Measurements from ENCODE around the gene SEZ6L2. TPM values are rescaled to one million over a fixed set of nuclear protein-coding genes. Genes with fewer than 3 reads are reported as not detected.
A peak's percentile ranks its signal among the peaks of the same experiment; 100 is the strongest.

The SEZ6L2 gene
- total and polyA plus RNA-seq, 2 experiments from 2014 or later = 18.0 to 71.9 TPM

DNA sequence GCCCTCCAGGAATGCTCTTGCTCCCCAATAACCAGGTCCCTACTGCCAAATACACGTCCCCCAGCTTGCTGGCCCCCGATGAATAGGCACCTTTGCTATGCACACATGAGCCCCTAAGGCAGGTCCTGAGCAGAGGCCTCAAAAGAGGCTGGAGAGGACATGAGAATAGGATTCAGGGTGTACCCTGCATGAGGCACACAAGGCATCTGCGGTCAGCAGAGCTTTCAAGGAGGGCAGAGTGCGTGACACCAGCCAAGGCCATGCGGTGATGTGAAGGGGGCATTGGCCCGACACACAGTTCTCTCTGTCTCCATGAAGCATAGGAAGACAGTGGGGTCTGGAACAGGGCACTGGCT is 6.9 kb downstream of the SEZ6L2 start:
- H3K27ac ChIP-seq (ENCODE audit: low read depth) = no peak overlapping the region
- H3K36me3 Mint-ChIP-seq (ENCODE audit: low read depth) = peaks cover 6% of the 10 kb centered on the region
- H3F3A ChIP-seq (replicated peaks; ENCODE audit: low read depth) = no peaks in the 10 kb centered on the region
- H3K4me2 ChIP-seq = no peak overlapping the region
- no peak for DNase-seq (ENCODE audit: low spot score)
- no peak overlapping the region for H2AFZ ChIP-seq
- H3K79me2 ChIP-seq (replicated peaks; ENCODE audit: insufficient read depth) = no peaks in the 10 kb centered on the region
- no peaks in the 10 kb centered on the region for H3K9me2 ChIP-seq (ENCODE audit: insufficient read depth)
- peaks cover 8% of the 10 kb centered on the region for H3K4me1 Mint-ChIP-seq
- H3K4me3 ChIP-seq = no peak overlapping the region
- no peaks in the 10 kb centered on the region for H3K27me3 Mint-ChIP-seq (ENCODE audit: insufficient read depth, low read depth, poor library complexity)
- no peaks in the 10 kb centered on the region for H3K36me3 ChIP-seq (ENCODE audit: insufficient read depth)
- no peak overlapping the region for H3K4me3 Mint-ChIP-seq
- H3K9me3 Mint-ChIP-seq = no peaks in the 10 kb centered on the region
- TF ChIP-seq, protein P1, sequence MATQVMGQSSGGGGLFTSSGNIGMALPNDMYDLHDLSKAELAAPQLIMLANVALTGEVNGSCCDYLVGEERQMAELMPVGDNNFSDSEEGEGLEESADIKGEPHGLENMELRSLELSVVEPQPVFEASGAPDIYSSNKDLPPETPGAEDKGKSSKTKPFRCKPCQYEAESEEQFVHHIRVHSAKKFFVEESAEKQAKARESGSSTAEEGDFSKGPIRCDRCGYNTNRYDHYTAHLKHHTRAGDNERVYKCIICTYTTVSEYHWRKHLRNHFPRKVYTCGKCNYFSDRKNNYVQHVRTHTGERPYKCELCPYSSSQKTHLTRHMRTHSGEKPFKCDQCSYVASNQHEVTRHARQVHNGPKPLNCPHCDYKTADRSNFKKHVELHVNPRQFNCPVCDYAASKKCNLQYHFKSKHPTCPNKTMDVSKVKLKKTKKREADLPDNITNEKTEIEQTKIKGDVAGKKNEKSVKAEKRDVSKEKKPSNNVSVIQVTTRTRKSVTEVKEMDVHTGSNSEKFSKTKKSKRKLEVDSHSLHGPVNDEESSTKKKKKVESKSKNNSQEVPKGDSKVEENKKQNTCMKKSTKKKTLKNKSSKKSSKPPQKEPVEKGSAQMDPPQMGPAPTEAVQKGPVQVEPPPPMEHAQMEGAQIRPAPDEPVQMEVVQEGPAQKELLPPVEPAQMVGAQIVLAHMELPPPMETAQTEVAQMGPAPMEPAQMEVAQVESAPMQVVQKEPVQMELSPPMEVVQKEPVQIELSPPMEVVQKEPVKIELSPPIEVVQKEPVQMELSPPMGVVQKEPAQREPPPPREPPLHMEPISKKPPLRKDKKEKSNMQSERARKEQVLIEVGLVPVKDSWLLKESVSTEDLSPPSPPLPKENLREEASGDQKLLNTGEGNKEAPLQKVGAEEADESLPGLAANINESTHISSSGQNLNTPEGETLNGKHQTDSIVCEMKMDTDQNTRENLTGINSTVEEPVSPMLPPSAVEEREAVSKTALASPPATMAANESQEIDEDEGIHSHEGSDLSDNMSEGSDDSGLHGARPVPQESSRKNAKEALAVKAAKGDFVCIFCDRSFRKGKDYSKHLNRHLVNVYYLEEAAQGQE (IDR thresholded peaks at IDR 0.05; ENCODE audit: unreplicated experiment) = no peak
- TF ChIP-seq EZH2phosphoT487 (IDR thresholded peaks at IDR 0.05; ENCODE audit: unreplicated experiment) = no peak
- no peaks in the 10 kb centered on the region for H3K27me3 ChIP-seq (ENCODE audit: insufficient read depth)
- ATAC-seq = no peak
- H3K27ac Mint-ChIP-seq = no peak overlapping the region
- H3K4me1 ChIP-seq (ENCODE audit: insufficient read depth) = 0 out of 2 replicates have a peak, but pooled peaks cover 2% of the 10 kb centered on the region
- H4K20me1 ChIP-seq (replicated peaks; ENCODE audit: insufficient read depth) = no peaks in the 10 kb centered on the region; the same call in 1 of the 2 replicates

DNA sequence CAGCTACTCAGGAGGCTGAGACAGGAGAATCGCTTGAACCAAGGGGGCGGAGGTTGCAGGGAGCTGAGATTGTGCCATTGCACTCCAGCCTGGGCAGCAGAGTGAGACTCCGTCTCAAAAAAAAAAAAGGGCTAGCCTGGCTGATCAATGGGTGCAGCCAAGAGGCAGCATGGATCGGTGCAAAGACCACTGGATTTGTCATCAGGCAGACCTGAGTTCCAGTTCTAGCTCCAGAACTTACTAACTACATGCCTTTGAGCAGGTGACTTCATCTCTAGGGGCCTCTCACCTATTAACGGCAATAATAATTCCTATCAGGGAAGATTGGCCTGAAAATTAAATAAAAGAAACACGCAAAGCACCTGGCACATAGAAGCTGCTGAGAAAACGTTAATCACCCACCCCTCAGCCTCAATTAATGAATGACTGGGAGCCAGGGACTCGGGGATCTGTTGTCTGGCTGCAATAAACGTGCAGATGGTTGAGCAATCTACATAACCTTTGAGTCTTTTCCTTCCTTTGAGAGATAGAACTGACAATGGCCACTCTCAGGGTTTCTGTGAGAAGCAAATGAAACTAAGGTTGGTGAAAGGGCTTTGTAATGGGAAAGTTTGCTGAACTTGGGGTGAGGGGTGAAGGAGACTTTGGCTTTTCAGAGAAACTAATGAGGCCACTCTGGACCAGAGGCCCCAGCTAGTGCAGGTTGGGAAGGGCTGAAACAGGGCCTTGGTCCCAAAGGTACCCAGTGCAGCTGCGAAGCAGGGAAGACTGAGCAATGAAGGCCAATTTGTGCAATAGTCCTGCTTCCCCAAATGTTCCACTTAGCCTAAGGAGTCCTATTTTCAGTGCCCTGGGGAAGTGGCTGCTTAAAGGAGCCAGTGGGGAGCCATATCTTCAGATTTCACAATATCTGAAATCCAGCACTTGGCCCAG is 7.6 kb downstream of the SEZ6L2 start:
- Histone ChIP-seq H3K36me3 (ENCODE audit: insufficient read depth) (0 out of 2 replicates have a peak, but pooled peaks cover 2% of the 10 kb centered on the region), H3K4me2 (no peak overlapping the region), H3K4me1 (ENCODE audit: insufficient read depth) (no peaks in the 10 kb centered on the region), H3K27ac (ENCODE audit: low read depth) (peak overlapping the region; percentile 45; the same call in 1 of the 2 replicates), H3K9me2 (ENCODE audit: insufficient read depth) (no peaks in the 10 kb centered on the region), H3K27me3 (ENCODE audit: insufficient read depth) (no peaks in the 10 kb centered on the region), H3F3A (replicated peaks; ENCODE audit: low read depth) (no peaks in the 10 kb centered on the region), H3K4me3 (no peak overlapping the region), H4K20me1 (replicated peaks; ENCODE audit: insufficient read depth) (no peaks in the 10 kb centered on the region; the same call in 1 of the 2 replicates), H3K79me2 (replicated peaks; ENCODE audit: insufficient read depth) (no peaks in the 10 kb centered on the region), H2AFZ (no peak overlapping the region)
- H3K27me3 Mint-ChIP-seq (ENCODE audit: insufficient read depth, low read depth, poor library complexity) = no peaks in the 10 kb centered on the region
- ATAC-seq (no peak), DNase-seq (ENCODE audit: low spot score) (no peak)
- H3K27ac Mint-ChIP-seq = peak overlapping the region; percentile 5; the same call in 1 of the 2 replicates
- H3K9me3 Mint-ChIP-seq = no peaks in the 10 kb centered on the region
- H3K36me3 Mint-ChIP-seq (ENCODE audit: low read depth) = peaks cover 3% of the 10 kb centered on the region
- H3K4me1 Mint-ChIP-seq = peaks cover 4% of the 10 kb centered on the region; the same call in 1 of the 3 replicates
- no peak overlapping the region for H3K4me3 Mint-ChIP-seq
- TF ChIP-seq EZH2 (IDR thresholded peaks at IDR 0.05; ENCODE audit: low read depth, unreplicated experiment) (no peak), NANOG (IDR thresholded peaks at IDR 0.05; ENCODE audit: borderline replicate concordance) (no peak), EZH2phosphoT487 (IDR thresholded peaks at IDR 0.05; ENCODE audit: unreplicated experiment) (no peak), CREB1 (CRISPR knock-in tag; IDR thresholded peaks at IDR 0.05; ENCODE audit: low read depth) (no peak), STAT1 (IDR thresholded peaks at IDR 0.05; ENCODE audit: unreplicated experiment) (no peak)
- TF ChIP-seq, protein P2, sequence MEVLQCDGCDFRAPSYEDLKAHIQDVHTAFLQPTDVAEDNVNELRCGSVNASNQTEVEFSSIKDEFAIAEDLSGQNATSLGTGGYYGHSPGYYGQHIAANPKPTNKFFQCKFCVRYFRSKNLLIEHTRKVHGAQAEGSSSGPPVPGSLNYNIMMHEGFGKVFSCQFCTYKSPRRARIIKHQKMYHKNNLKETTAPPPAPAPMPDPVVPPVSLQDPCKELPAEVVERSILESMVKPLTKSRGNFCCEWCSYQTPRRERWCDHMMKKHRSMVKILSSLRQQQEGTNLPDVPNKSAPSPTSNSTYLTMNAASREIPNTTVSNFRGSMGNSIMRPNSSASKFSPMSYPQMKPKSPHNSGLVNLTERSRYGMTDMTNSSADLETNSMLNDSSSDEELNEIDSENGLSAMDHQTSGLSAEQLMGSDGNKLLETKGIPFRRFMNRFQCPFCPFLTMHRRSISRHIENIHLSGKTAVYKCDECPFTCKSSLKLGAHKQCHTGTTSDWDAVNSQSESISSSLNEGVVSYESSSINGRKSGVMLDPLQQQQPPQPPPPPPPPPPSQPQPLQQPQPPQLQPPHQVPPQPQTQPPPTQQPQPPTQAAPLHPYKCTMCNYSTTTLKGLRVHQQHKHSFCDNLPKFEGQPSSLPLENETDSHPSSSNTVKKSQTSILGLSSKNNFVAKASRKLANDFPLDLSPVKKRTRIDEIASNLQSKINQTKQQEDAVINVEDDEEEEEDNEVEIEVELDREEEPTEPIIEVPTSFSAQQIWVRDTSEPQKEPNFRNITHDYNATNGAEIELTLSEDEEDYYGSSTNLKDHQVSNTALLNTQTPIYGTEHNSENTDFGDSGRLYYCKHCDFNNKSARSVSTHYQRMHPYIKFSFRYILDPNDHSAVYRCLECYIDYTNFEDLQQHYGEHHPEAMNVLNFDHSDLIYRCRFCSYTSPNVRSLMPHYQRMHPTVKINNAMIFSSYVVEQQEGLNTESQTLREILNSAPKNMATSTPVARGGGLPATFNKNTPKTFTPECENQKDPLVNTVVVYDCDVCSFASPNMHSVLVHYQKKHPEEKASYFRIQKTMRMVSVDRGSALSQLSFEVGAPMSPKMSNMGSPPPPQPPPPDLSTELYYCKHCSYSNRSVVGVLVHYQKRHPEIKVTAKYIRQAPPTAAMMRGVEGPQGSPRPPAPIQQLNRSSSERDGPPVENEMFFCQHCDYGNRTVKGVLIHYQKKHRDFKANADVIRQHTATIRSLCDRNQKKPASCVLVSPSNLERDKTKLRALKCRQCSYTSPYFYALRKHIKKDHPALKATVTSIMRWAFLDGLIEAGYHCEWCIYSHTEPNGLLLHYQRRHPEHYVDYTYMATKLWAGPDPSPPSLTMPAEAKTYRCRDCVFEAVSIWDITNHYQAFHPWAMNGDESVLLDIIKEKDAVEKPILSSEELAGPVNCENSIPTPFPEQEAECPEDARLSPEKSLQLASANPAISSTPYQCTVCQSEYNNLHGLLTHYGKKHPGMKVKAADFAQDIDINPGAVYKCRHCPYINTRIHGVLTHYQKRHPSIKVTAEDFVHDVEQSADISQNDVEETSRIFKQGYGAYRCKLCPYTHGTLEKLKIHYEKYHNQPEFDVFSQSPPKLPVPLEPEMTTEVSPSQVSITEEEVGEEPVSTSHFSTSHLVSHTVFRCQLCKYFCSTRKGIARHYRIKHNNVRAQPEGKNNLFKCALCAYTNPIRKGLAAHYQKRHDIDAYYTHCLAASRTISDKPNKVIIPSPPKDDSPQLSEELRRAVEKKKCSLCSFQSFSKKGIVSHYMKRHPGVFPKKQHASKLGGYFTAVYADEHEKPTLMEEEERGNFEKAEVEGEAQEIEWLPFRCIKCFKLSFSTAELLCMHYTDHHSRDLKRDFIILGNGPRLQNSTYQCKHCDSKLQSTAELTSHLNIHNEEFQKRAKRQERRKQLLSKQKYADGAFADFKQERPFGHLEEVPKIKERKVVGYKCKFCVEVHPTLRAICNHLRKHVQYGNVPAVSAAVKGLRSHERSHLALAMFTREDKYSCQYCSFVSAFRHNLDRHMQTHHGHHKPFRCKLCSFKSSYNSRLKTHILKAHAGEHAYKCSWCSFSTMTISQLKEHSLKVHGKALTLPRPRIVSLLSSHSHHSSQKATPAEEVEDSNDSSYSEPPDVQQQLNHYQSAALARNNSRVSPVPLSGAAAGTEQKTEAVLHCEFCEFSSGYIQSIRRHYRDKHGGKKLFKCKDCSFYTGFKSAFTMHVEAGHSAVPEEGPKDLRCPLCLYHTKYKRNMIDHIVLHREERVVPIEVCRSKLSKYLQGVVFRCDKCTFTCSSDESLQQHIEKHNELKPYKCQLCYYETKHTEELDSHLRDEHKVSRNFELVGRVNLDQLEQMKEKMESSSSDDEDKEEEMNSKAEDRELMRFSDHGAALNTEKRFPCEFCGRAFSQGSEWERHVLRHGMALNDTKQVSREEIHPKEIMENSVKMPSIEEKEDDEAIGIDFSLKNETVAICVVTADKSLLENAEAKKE (CRISPR knock-in tag; IDR thresholded peaks at IDR 0.05) = no peak

Data from GM23338 (cell line).